Ishikawa (cell line): ENCODE results near the gene PKD2.

Source experiments
- CEBPB ChIP-seq: IDR thresholded peaks from 2 replicates; pipeline ENCODE4 v1.6.1; 2012
- CREB1 ChIP-seq: IDR thresholded peaks from 2 replicates; pipeline ENCODE4 v1.6.1; 2012; ENCODE audit warnings: low read depth
- EGR1 ChIP-seq: IDR thresholded peaks from 2 replicates; pipeline ENCODE4 v1.6.1; 2012
- EP300 ChIP-seq: IDR thresholded peaks from 2 replicates; pipeline ENCODE4 v1.6.1; 2012; ENCODE audit warnings: borderline replicate concordance
- MAX ChIP-seq: IDR thresholded peaks from 2 replicates; pipeline ENCODE4 v1.6.1; 2012
- RAD21 ChIP-seq: IDR thresholded peaks from 2 replicates; pipeline ENCODE4 v1.6.1; 2012; ENCODE audit warnings: low read depth
- REST ChIP-seq: IDR thresholded peaks from 2 replicates; pipeline ENCODE4 v1.6.1; 2012; ENCODE audit warnings: low read depth, mild to moderate bottlenecking
- TAF1 ChIP-seq: IDR thresholded peaks from 2 replicates; pipeline ENCODE4 v1.6.1; 2012; ENCODE audit warnings: low read depth, mild to moderate bottlenecking
- TEAD4 ChIP-seq: IDR thresholded peaks from 2 replicates; pipeline ENCODE4 v1.6.1; 2012
- YY1 ChIP-seq: IDR thresholded peaks from 2 replicates; pipeline ENCODE4 v1.6.1; 2012; ENCODE audit warnings: low read depth

GRCh38 chr4:88063634-88064296 lies 56.3 kb downstream of the PKD2 start:
- TF ChIP-seq EP300 (no peak), YY1 (no peak), TAF1 (no peak), CEBPB (no peak), REST (no peak), CREB1 (no peak), MAX (no peak), RAD21 (no peak), TEAD4 (no peak), EGR1 (no peak)
